Panc1 (cell line): Measurements from ENCODE around the gene KCNA5. TPM values are rescaled to one million over a fixed set of nuclear protein-coding genes. Genes with fewer than 3 reads are reported as not detected.

Experiments used
- ATAC-seq: fragments of 200-7000 bp; cut with Tn5 transposase; 2 replicates; pipeline ENCODE4 v1.9.1; 2020; ENCODE audit warnings: mild to moderate bottlenecking, moderate library complexity
- BruUV-seq: library from RNA; stranded (reverse); fragments of 400-500 nt; replicated peaks from 2 replicates; lab custom pipeline; 2021; lab: Mats Ljungman, UMichigan
- CTCF ChIA-PET: fragments of 300-600 bp; sonication (Branson Sonifier 250); formaldehyde crosslinking; loops from one replicate; lab custom pipeline; 2022; ENCODE audit warnings: antibody characterized with exemption; lab: Charles Lee
- POLR2A ChIA-PET: fragments of 300-600 bp; sonication (Branson Sonifier 250); formaldehyde crosslinking; loops from one replicate; lab custom pipeline; 2022; ENCODE audit warnings: antibody characterized with exemption; lab: Charles Lee
- DNase-seq: peaks from one replicate; pipeline ENCODE4 v3.0.0-alpha.2; 2010; ENCODE audit warnings: low read depth, low spot score
- H3K27ac ChIP-seq: 2 replicates; pipeline ENCODE4 v1.5.1; 2011; ENCODE audit warnings: mild to moderate bottlenecking, low read length, inconsistent platforms
- H3K27me3 ChIP-seq: fragments of 200-500 bp; sonication (Bioruptor generic); 2 replicates; pipeline ENCODE4 v1.6.0; 2014; ENCODE audit warnings: low read length, inconsistent platforms; ENCODE audit not compliant: control insufficient read depth, insufficient read depth
- H3K36me3 ChIP-seq: fragments of 200-500 bp; sonication (Bioruptor generic); 2 replicates; pipeline ENCODE4 v1.5.1; 2014; ENCODE audit warnings: inconsistent platforms, mild to moderate bottlenecking, low read length, moderate library complexity; ENCODE audit not compliant: control insufficient read depth, insufficient read depth
- H3K4me1 ChIP-seq: 2 replicates; pipeline ENCODE4 v1.5.1; 2011; ENCODE audit warnings: inconsistent platforms, mild to moderate bottlenecking, low read length, moderate library complexity; ENCODE audit not compliant: control insufficient read depth, insufficient read depth
- H3K4me3 ChIP-seq, 2 experiments: 2 replicates each; pipeline ENCODE4 v1.5.1; 2011 to 2012; ENCODE audit warnings: low read depth in 2 of 2, low read length in 2 of 2, mild to moderate bottlenecking in 2 of 2, inconsistent platforms in 1 of 2, moderate library complexity in 1 of 2
- H3K9me3 ChIP-seq: fragments of 200-500 bp; sonication (Bioruptor generic); 2 replicates; pipeline ENCODE4 v1.5.1; 2014; ENCODE audit warnings: low read depth, mild to moderate bottlenecking, inconsistent platforms, low read length, moderate library complexity; ENCODE audit not compliant: control insufficient read depth, insufficient read depth
- POLR2AphosphoS5 ChIP-seq: IDR thresholded peaks from 2 replicates; pipeline ENCODE4 v1.6.1; 2012; ENCODE audit warnings: mild to moderate bottlenecking, low read depth, low read length, moderate library complexity
- SIN3A ChIP-seq: IDR thresholded peaks from 2 replicates; pipeline ENCODE4 v1.6.1; 2012; ENCODE audit warnings: low read depth, mild to moderate bottlenecking, low read length, moderate library complexity, borderline replicate concordance; ENCODE audit not compliant: insufficient read depth
- TCF7L2 ChIP-seq: IDR thresholded peaks from 2 replicates; pipeline ENCODE4 v1.6.1; 2011; ENCODE audit warnings: mild to moderate bottlenecking, low read depth, low read length, inconsistent platforms
- in situ Hi-C: cut with HindIII; loops from 2 replicates; pipeline ENCODE4 v1.10.0; 2016; ENCODE audit warnings: low sequenced_read_pairs, low pct_unique_long_range_greater_than_20kb
- intact Hi-C: fragments of 100-400 bp; cut with micrococcal nuclease; formaldehyde crosslinking; loops from one replicate; pipeline ENCODE4 v1.10.0; 2022; ENCODE audit not compliant: unreplicated experiment
- total RNA-seq: library from RNA; stranded (reverse); gene quantifications from one replicate; pipeline ENCODE4 v1.2.1, GENCODE V29; 2021; ENCODE audit not compliant: unreplicated experiment
- TF ChIP-seq, protein P1 (sequence below), 2 experiments: IDR thresholded peaks; 2 replicates each; pipeline ENCODE4 v1.6.1; 2011 to 2012; ENCODE audit warnings: low read depth in 2 of 2, control low read depth in 1 of 2, low read length in 1 of 2, mild to moderate bottlenecking in 1 of 2, moderate library complexity in 1 of 2; ENCODE audit not compliant: insufficient read depth in 1 of 2
- TF ChIP-seq, protein P2 (sequence below): fragments of 450-650 bp; IDR thresholded peaks from 2 replicates; pipeline ENCODE4 v1.5.1; 2017; ENCODE audit warnings: mild to moderate bottlenecking

KCNA5 gene
- total RNA-seq, 1 experiment from 2014 or later: not detected

DNA sequence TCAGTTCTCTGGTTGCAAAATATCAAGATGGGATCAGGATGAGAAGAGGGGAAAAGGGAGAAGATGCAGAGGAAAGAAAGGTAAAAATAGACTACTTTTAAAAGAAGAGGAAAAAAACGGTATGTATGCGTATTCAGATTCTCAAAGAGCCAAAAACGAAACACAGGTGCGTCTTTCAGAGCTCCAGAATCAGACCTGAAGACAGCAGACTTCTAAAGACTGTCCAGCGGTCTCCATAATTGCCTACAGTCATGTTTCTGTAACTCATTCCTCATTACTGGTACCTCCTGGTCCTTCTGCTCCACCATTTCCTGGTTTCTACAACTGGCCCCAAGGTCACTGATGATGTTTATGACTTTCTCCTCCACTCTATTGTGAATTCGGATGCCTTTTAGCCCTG is 12.4 kb upstream of the KCNA5 start:
- DNase-seq: no peak
- no TSS peak for BruUV-seq
- no peaks in the 10 kb centered on the region for H3K4me1 ChIP-seq
- no peaks in the 10 kb centered on the region for H3K27me3 ChIP-seq
- intact Hi-C loops (no loop called here), in situ Hi-C loops (no loop called here)
- no peak overlapping the region for H3K4me3 ChIP-seq
- H3K9me3 ChIP-seq: no peaks in the 10 kb centered on the region
- ChIA-PET POLR2A (no interaction called here), CTCF (no interaction called here)
- ATAC-seq: no peak
- TF ChIP-seq POLR2AphosphoS5: no peak
- TF ChIP-seq, protein P1, sequence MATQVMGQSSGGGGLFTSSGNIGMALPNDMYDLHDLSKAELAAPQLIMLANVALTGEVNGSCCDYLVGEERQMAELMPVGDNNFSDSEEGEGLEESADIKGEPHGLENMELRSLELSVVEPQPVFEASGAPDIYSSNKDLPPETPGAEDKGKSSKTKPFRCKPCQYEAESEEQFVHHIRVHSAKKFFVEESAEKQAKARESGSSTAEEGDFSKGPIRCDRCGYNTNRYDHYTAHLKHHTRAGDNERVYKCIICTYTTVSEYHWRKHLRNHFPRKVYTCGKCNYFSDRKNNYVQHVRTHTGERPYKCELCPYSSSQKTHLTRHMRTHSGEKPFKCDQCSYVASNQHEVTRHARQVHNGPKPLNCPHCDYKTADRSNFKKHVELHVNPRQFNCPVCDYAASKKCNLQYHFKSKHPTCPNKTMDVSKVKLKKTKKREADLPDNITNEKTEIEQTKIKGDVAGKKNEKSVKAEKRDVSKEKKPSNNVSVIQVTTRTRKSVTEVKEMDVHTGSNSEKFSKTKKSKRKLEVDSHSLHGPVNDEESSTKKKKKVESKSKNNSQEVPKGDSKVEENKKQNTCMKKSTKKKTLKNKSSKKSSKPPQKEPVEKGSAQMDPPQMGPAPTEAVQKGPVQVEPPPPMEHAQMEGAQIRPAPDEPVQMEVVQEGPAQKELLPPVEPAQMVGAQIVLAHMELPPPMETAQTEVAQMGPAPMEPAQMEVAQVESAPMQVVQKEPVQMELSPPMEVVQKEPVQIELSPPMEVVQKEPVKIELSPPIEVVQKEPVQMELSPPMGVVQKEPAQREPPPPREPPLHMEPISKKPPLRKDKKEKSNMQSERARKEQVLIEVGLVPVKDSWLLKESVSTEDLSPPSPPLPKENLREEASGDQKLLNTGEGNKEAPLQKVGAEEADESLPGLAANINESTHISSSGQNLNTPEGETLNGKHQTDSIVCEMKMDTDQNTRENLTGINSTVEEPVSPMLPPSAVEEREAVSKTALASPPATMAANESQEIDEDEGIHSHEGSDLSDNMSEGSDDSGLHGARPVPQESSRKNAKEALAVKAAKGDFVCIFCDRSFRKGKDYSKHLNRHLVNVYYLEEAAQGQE (IDR thresholded peaks at IDR 0.05; ENCODE audit: insufficient read depth in 1 of 2, low read depth in 2 of 2, low read length in 1 of 2): no peak
- no peak for TF ChIP-seq SIN3A
- TF ChIP-seq, protein P2, sequence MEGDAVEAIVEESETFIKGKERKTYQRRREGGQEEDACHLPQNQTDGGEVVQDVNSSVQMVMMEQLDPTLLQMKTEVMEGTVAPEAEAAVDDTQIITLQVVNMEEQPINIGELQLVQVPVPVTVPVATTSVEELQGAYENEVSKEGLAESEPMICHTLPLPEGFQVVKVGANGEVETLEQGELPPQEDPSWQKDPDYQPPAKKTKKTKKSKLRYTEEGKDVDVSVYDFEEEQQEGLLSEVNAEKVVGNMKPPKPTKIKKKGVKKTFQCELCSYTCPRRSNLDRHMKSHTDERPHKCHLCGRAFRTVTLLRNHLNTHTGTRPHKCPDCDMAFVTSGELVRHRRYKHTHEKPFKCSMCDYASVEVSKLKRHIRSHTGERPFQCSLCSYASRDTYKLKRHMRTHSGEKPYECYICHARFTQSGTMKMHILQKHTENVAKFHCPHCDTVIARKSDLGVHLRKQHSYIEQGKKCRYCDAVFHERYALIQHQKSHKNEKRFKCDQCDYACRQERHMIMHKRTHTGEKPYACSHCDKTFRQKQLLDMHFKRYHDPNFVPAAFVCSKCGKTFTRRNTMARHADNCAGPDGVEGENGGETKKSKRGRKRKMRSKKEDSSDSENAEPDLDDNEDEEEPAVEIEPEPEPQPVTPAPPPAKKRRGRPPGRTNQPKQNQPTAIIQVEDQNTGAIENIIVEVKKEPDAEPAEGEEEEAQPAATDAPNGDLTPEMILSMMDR: no peak
- no peak for TF ChIP-seq TCF7L2
- H3K27ac ChIP-seq: no peak overlapping the region
- no peaks in the 10 kb centered on the region for H3K36me3 ChIP-seq

- no peak for ATAC-seq
- no TSS peak for BruUV-seq
- H3K27ac ChIP-seq: no peak overlapping the region
- POLR2A ChIA-PET: no interaction called here
- H3K4me1 ChIP-seq: no peaks in the 10 kb centered on the region
- TF ChIP-seq, protein P1 (IDR thresholded peaks at IDR 0.05; ENCODE audit: insufficient read depth in 1 of 2, low read depth in 2 of 2, low read length in 1 of 2): no peak
- TF ChIP-seq SIN3A (no peak), TCF7L2 (no peak), POLR2AphosphoS5 (no peak)
- TF ChIP-seq, protein P2: no peak
- intact Hi-C loops: no loop called here
- H3K9me3 ChIP-seq: no peaks in the 10 kb centered on the region
- DNase-seq: no peak
- CTCF ChIA-PET: no interaction called here
- H3K36me3 ChIP-seq: no peaks in the 10 kb centered on the region
- in situ Hi-C loops: no loop called here
- no peak overlapping the region for H3K4me3 ChIP-seq
- H3K27me3 ChIP-seq: no peaks in the 10 kb centered on the region
Observed at GRCh38 chr12:5031958-5032357, 11.7 kb upstream of the KCNA5 start.
